ENCODE results near the gene CDH13.

GRCh38 chr16:83802554-83803205 lies 1175.9 kb downstream of the CDH13 start:
- TF ChIP-seq ZNF8 (CRISPR knock-in tag; IDR thresholded peaks at IDR 0.05) (no peak), ESRRG (CRISPR knock-in tag; IDR thresholded peaks at IDR 0.05) (no peak), POU6F1 (CRISPR knock-in tag; IDR thresholded peaks at IDR 0.05; ENCODE audit: borderline replicate concordance, low read depth) (no peak), OSR1 (CRISPR knock-in tag; IDR thresholded peaks at IDR 0.05) (no peak), PPARA (CRISPR knock-in tag; IDR thresholded peaks at IDR 0.05; ENCODE audit: borderline replicate concordance) (no peak), ZFP30 (CRISPR knock-in tag; IDR thresholded peaks at IDR 0.05) (no peak), TOX (CRISPR knock-in tag; IDR thresholded peaks at IDR 0.05; ENCODE audit: borderline replicate concordance) (no peak), CREB5 (CRISPR knock-in tag; IDR thresholded peaks at IDR 0.05; ENCODE audit: low read depth) (no peak)

Data from SK-N-SH treated with all-trans-retinoic acid at 6 μM for 48 hours (cell line).